ENCODE results near the gene GLP1R. TPM values are rescaled to one million over a fixed set of nuclear protein-coding genes. Genes with fewer than 3 reads are reported as not detected.

GLP1R gene
- total RNA-seq, 1 experiment from 2014 or later = not detected

- CTCF ChIA-PET = no interaction called here
Measured at GRCh38 chr6:39043776-39044175, 4.8 kb upstream of the GLP1R start.

GRCh38 chr6:39044181-39044580 is 4.4 kb upstream of the GLP1R start:
- ChIA-PET POLR2A (no interaction called here), CTCF (no interaction called here)
- intact Hi-C loops (cut with micrococcal nuclease; ENCODE audit: unreplicated experiment) = no loop called here
- in situ Hi-C loops (cut with HindIII; ENCODE audit: low pct_unique_long_range_greater_than_20kb, low sequenced_read_pairs) = no loop called here
- H3K9me3 ChIP-seq (ENCODE audit: control insufficient read depth, insufficient read depth, low read depth, low read length) = no peaks in the 10 kb centered on the region
- TF ChIP-seq REST (IDR thresholded peaks at IDR 0.05; ENCODE audit: insufficient read depth in 1 of 2, low read depth in 2 of 2, low read length in 1 of 2) = no peak
- no peak for TF ChIP-seq POLR2AphosphoS5 (IDR thresholded peaks at IDR 0.05; ENCODE audit: low read depth, low read length)
- no peak for TF ChIP-seq TCF7L2 (IDR thresholded peaks at IDR 0.05; ENCODE audit: low read depth, low read length)
- TF ChIP-seq SIN3A (IDR thresholded peaks at IDR 0.05; ENCODE audit: borderline replicate concordance, insufficient read depth, low read depth, low read length) = no peak
- TF ChIP-seq CTCF (IDR thresholded peaks at IDR 0.05) = no peak
- no TSS peak for BruUV-seq (replicated peaks)
- no peaks in the 10 kb centered on the region for H3K4me1 ChIP-seq (ENCODE audit: control insufficient read depth, insufficient read depth, low read length)
- peaks cover 12% of the 10 kb centered on the region for H3K27me3 ChIP-seq (ENCODE audit: control insufficient read depth, insufficient read depth, low read length)
- no peak overlapping the region for H3K4me3 ChIP-seq (ENCODE audit: low read depth in 2 of 2, low read length in 2 of 2)
- H3K36me3 ChIP-seq (ENCODE audit: control insufficient read depth, insufficient read depth, low read length) = no peaks in the 10 kb centered on the region
- ATAC-seq (no peak), DNase-seq (ENCODE audit: low read depth, low spot score) (no peak)
- H3K27ac ChIP-seq (ENCODE audit: low read length) = no peak overlapping the region

More at GRCh38 chr6:39043776-39044175, 4.8 kb upstream of the GLP1R start:
- H3K4me1 ChIP-seq (ENCODE audit: control insufficient read depth, insufficient read depth, low read length) = no peaks in the 10 kb centered on the region
- intact Hi-C loops (cut with micrococcal nuclease; ENCODE audit: unreplicated experiment) (no loop called here), in situ Hi-C loops (cut with HindIII; ENCODE audit: low pct_unique_long_range_greater_than_20kb, low sequenced_read_pairs) (no loop called here)
- no peak for TF ChIP-seq POLR2AphosphoS5 (IDR thresholded peaks at IDR 0.05; ENCODE audit: low read depth, low read length)
- TF ChIP-seq TCF7L2 (IDR thresholded peaks at IDR 0.05; ENCODE audit: low read depth, low read length) = no peak
- no peak for TF ChIP-seq SIN3A (IDR thresholded peaks at IDR 0.05; ENCODE audit: borderline replicate concordance, insufficient read depth, low read depth, low read length)
- no peak for TF ChIP-seq CTCF (IDR thresholded peaks at IDR 0.05)
- TF ChIP-seq REST (IDR thresholded peaks at IDR 0.05; ENCODE audit: insufficient read depth in 1 of 2, low read depth in 2 of 2, low read length in 1 of 2) = no peak
- no peaks in the 10 kb centered on the region for H3K9me3 ChIP-seq (ENCODE audit: control insufficient read depth, insufficient read depth, low read depth, low read length)
- POLR2A ChIA-PET = no interaction called here
- H3K36me3 ChIP-seq (ENCODE audit: control insufficient read depth, insufficient read depth, low read length) = no peaks in the 10 kb centered on the region
- ATAC-seq = no peak
- H3K4me3 ChIP-seq (ENCODE audit: low read depth in 2 of 2, low read length in 2 of 2) = no peak overlapping the region
- no TSS peak for BruUV-seq (replicated peaks)
- no peak for DNase-seq (ENCODE audit: low read depth, low spot score)
- H3K27me3 ChIP-seq (ENCODE audit: control insufficient read depth, insufficient read depth, low read length) = peaks cover 15% of the 10 kb centered on the region
- H3K27ac ChIP-seq (ENCODE audit: low read length) = no peak overlapping the region

Data from Panc1 (cell line).